ENCODE results near the gene LAMA5. TPM values are rescaled to one million over a fixed set of nuclear protein-coding genes. Genes with fewer than 3 reads are reported as not detected.

LAMA5 gene
- total RNA-seq, 2 donors from 2014 or later, result 170 to 272 TPM

DNA sequence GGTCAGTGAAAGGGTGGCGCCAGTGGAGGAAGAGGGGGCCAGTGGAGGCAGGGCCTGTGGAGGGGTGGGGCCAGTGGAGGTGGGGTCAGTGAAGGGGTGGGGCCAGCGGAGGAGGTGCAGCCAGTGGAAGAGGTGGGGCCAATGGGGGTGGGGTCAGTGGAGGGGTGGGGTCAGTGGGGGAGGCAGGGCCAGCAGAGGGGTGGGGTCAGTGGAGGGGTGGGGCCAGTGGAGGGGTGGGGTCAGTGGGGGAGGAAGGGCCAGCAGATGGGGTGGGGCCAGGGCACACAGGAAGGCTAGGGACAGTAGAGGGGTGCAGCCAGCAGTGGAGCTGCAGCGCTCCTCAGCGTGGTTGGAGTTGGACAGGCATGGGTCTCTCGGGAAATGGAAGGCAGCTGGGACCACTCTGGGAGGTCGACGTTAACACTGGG lies 45.6 kb downstream of the LAMA5 start:
- Histone ChIP-seq H3K36me3 (peaks cover 0 to 6% of the 10 kb centered on the region in 2 donors), H3K27me3 (replicated peaks; ENCODE audit: insufficient read depth) (no peaks in the 10 kb centered on the region), H3K27ac (no peak overlapping the region), H3K9me3 (no peaks in the 10 kb centered on the region), H3K4me1 (replicated peaks) (no peaks in the 10 kb centered on the region), H3K4me3 (no peak overlapping the region)
- no peak for TF ChIP-seq CTCF (IDR thresholded peaks at IDR 0.05)
- TF ChIP-seq POLR2A (IDR thresholded peaks at IDR 0.05), result no peak
- TF ChIP-seq POLR2AphosphoS5 (IDR thresholded peaks at IDR 0.05), result no peak
- 87% methylated on average over 7 of the region's 7 CpGs for WGBS
- intact Hi-C loops (cut with DNase I), result no loop called here
- DNase-seq (ENCODE audit: low spot score), result no peak

DNA sequence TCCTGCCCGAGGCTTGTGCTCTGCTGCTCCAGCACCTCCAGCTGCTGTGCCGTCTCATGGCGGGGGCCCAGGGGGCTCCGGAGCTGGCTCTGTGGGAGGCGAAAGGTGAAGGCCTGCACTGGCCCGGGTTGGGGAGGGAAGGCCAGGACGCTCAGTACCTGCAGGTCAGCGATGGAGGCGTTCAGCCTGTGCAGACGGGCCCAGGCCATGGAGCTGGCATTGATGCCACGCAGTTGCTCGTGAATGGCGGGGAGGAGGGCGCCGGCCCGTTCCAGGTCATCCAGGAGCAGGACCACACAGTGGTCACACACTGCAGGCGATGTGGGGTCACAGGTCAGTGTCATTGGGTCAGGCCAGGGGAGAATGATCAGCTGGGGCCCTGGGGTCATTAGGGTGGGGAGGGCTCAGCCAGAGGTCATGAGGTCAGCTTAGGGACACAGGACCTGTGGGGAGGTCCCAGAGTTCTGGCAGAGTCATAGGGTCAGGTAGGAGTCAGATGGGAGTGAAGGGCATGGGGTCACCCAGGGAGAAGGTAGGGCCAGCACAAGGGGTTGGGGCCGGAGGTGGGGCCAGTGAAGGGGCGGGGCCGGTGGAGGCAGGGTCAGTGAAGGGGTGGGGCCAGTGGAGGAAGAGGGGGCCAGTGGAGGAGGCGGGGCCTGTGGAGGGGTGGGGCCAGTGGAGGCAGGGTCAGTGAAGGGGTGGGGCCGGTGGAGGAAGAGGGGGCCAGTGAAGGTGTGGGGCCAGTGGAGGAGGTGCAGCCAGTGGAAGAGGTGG lies 46.3 kb downstream of the LAMA5 start:
- DNase-seq (ENCODE audit: low spot score), result no peak
- Histone ChIP-seq H3K27ac (no peak overlapping the region), H3K27me3 (replicated peaks; ENCODE audit: insufficient read depth) (no peaks in the 10 kb centered on the region), H3K9me3 (no peaks in the 10 kb centered on the region), H3K4me1 (replicated peaks) (no peaks in the 10 kb centered on the region), H3K36me3 (peaks cover 0 to 14% of the 10 kb centered on the region in 2 donors), H3K4me3 (no peak overlapping the region)
- no peak for TF ChIP-seq POLR2AphosphoS5 (IDR thresholded peaks at IDR 0.05)
- no peak for TF ChIP-seq CTCF (IDR thresholded peaks at IDR 0.05)
- TF ChIP-seq POLR2A (IDR thresholded peaks at IDR 0.05), result no peak
- intact Hi-C loops (cut with DNase I), result no loop called here
- 86% methylated on average over 22 of the region's 22 CpGs for WGBS

DNA sequence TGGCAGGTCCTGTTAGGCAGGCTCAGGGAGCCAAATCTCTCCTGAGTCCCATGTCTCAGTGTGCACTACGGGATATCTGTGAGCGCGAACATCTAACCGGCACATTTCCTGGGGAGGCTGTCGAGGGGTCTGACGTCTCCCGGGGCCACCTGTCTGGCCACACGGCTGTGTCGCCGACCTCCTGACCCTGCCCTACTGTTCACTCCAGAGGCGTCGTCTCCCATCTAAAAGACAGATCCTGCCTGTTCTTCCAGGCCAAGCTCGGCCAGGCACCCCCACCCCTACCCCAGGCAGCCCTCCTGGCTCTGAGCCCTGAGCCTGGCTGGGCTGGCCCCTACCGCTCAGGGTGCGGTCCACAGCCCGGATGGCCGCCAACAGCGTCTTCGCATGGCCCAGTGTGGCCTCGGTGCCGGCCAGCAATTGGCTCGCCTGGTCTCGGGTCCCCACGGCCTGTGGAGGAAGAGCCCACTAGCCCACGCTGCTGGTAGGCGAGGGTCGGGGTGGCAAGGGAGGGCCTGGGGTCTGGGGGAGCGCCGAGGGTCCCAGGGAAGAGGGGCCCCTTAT lies 47.7 kb downstream of the LAMA5 start:
- no peak overlapping the region for H3K4me3 ChIP-seq
- H3K27me3 ChIP-seq (replicated peaks; ENCODE audit: insufficient read depth), result no peaks in the 10 kb centered on the region
- H3K36me3 ChIP-seq, result peaks cover 0 to 19% of the 10 kb centered on the region in 2 donors
- TF ChIP-seq POLR2AphosphoS5 (IDR thresholded peaks at IDR 0.05), result no peak
- TF ChIP-seq CTCF (IDR thresholded peaks at IDR 0.05), result no peak
- intact Hi-C loops (cut with DNase I), result no loop called here
- no peak overlapping the region for H3K27ac ChIP-seq
- 88% methylated on average over 29 of the region's 29 CpGs for WGBS
- H3K4me1 ChIP-seq (replicated peaks), result no peaks in the 10 kb centered on the region
- DNase-seq (ENCODE audit: low spot score), result no peak
- no peaks in the 10 kb centered on the region for H3K9me3 ChIP-seq

- Histone ChIP-seq H3K27ac (no peak overlapping the region), H3K4me1 (replicated peaks) (no peaks in the 10 kb centered on the region), H3K4me3 (no peak overlapping the region), H3K36me3 (peaks cover 0 to 19% of the 10 kb centered on the region in 2 donors), H3K9me3 (no peaks in the 10 kb centered on the region), H3K27me3 (replicated peaks; ENCODE audit: insufficient read depth) (no peaks in the 10 kb centered on the region)
- no peak for DNase-seq (ENCODE audit: low spot score)
- intact Hi-C loops (cut with DNase I), result no loop called here
- TF ChIP-seq CTCF (IDR thresholded peaks at IDR 0.05), result no peak
- TF ChIP-seq POLR2A (IDR thresholded peaks at IDR 0.05), result no peak
- no peak for TF ChIP-seq POLR2AphosphoS5 (IDR thresholded peaks at IDR 0.05)
- 87% methylated on average over 31 of the region's 36 CpGs for WGBS
These were observed 48.4 kb downstream of the LAMA5 start for GRCh38 chr20:62318400-62319345.

All from prostate gland (tissue), 2 donors.